IMR-90 (cell line): ENCODE data around the gene CHD3. TPM values are rescaled to one million over a fixed set of nuclear protein-coding genes. Genes with fewer than 3 reads are reported as not detected.

Source experiments
- ATAC-seq: fragments of 200-7000 bp; cut with Tn5 transposase; 2 replicates; pipeline ENCODE4 v1.9.1; 2020; ENCODE audit warnings: low read depth, mild to moderate bottlenecking, moderate library complexity
- BruUV-seq: library from RNA; stranded (reverse); fragments of 400-500 nt; replicated peaks from 2 replicates; lab custom pipeline; 2021; lab: Mats Ljungman, UMichigan
- CTCF ChIA-PET: fragments of 300-600 bp; formaldehyde crosslinking; extraction: SDS; loops from one replicate; lab custom pipeline; 2021; ENCODE audit warnings: antibody characterized with exemption; lab: Yijun Ruan, JAX
- POLR2A ChIA-PET: fragments of 300-600 bp; sonication (Branson Sonifier 250); formaldehyde crosslinking; loops from one replicate; lab custom pipeline; 2022; ENCODE audit warnings: antibody characterized with exemption; ENCODE audit not compliant: unreplicated experiment; lab: Charles Lee
- DNase-seq: peaks from one replicate; pipeline ENCODE4 v3.0.0; 2013
- H2AFZ ChIP-seq: replicated peaks from 2 replicates; pipeline ENCODE3; 2013; ENCODE audit warnings: low read length, mild to moderate bottlenecking; ENCODE audit not compliant: poor library complexity
- H2AK5ac ChIP-seq: 2 replicates; pipeline ENCODE4 v1.6.1; 2013; ENCODE audit warnings: low read depth, low read length, inconsistent platforms
- H2AK9ac ChIP-seq: replicated peaks from 2 replicates; pipeline ENCODE3; 2013; ENCODE audit warnings: mild to moderate bottlenecking, low read depth, low read length, moderate library complexity; ENCODE audit not compliant: poor library complexity
- H2BK120ac ChIP-seq: 2 replicates; pipeline ENCODE4 v1.6.1; 2013; ENCODE audit warnings: low read depth, low read length, inconsistent platforms
- H2BK15ac ChIP-seq: 3 replicates; pipeline ENCODE4 v1.6.1; 2013; ENCODE audit warnings: low read depth, low read length, inconsistent platforms
- H2BK20ac ChIP-seq: 2 replicates; pipeline ENCODE4 v1.6.1; 2013; ENCODE audit warnings: low read depth, mild to moderate bottlenecking, inconsistent platforms, low read length, moderate library complexity
- H2BK5ac ChIP-seq: 2 replicates; pipeline ENCODE4 v1.6.1; 2013; ENCODE audit warnings: mild to moderate bottlenecking, low read depth, low read length, inconsistent platforms; ENCODE audit not compliant: poor library complexity, severe bottlenecking
- H3K14ac ChIP-seq: replicated peaks from 2 replicates; pipeline ENCODE4 v1.6.1; 2013; ENCODE audit warnings: low read depth, low read length, inconsistent platforms
- H3K18ac ChIP-seq: 2 replicates; pipeline ENCODE4 v1.6.1; 2013; ENCODE audit warnings: low read depth, low read length, control low read depth
- H3K23ac ChIP-seq: 2 replicates; pipeline ENCODE4 v1.6.1; 2013; ENCODE audit warnings: low read depth, low read length, inconsistent platforms
- H3K27ac ChIP-seq: 2 replicates; pipeline ENCODE4 v1.5.1; 2013; ENCODE audit warnings: mild to moderate bottlenecking, control low read depth, low read length; ENCODE audit not compliant: insufficient read depth
- H3K27me3 ChIP-seq: 2 replicates; pipeline ENCODE4 v1.6.1; 2013; ENCODE audit warnings: low read length; ENCODE audit not compliant: control insufficient read depth, insufficient read depth
- H3K36me3 ChIP-seq: 2 replicates; pipeline ENCODE4 v1.6.1; 2013; ENCODE audit warnings: low read length, mixed read lengths; ENCODE audit not compliant: control insufficient read depth, insufficient read depth
- H3K4ac ChIP-seq: 2 replicates; pipeline ENCODE4 v1.6.1; 2013; ENCODE audit warnings: low read depth, low read length, inconsistent platforms
- H3K4me1 ChIP-seq: 2 replicates; pipeline ENCODE4 v1.6.1; 2013; ENCODE audit warnings: low read length, mixed read lengths; ENCODE audit not compliant: control insufficient read depth, insufficient read depth
- H3K4me2 ChIP-seq: 2 replicates; pipeline ENCODE4 v1.6.1; 2013; ENCODE audit warnings: low read depth, mild to moderate bottlenecking, control low read depth, low read length, moderate library complexity
- H3K4me3 ChIP-seq: 2 replicates; pipeline ENCODE4 v1.5.1; 2013; ENCODE audit warnings: low read depth, mild to moderate bottlenecking, control low read depth, low read length, moderate library complexity; ENCODE audit not compliant: insufficient read depth
- H3K56ac ChIP-seq: 2 replicates; pipeline ENCODE4 v1.6.1; 2013; ENCODE audit warnings: low read length, inconsistent platforms; ENCODE audit not compliant: insufficient read depth; ENCODE audit errors: extremely low read depth
- H3K79me1 ChIP-seq, 2 experiments: 2 replicates each; pipeline ENCODE4 v1.6.1; 2013; ENCODE audit warnings: low read length in 2 of 2, inconsistent platforms in 1 of 2, low read depth in 1 of 2
- H3K9ac ChIP-seq: 2 replicates; pipeline ENCODE4 v1.6.1; 2013; ENCODE audit warnings: low read depth, low read length, control low read depth
- H3K9me1 ChIP-seq: 2 replicates; pipeline ENCODE4 v1.6.1; 2013; ENCODE audit warnings: low read length, inconsistent platforms; ENCODE audit not compliant: insufficient read depth
- H3K9me3 ChIP-seq: 2 replicates; pipeline ENCODE4 v1.6.1; 2013; ENCODE audit warnings: low read length; ENCODE audit not compliant: control insufficient read depth, insufficient read depth
- H4K20me1 ChIP-seq: 2 replicates; pipeline ENCODE4 v1.6.1; 2013; ENCODE audit warnings: low read length, inconsistent platforms; ENCODE audit not compliant: insufficient read depth
- H4K5ac ChIP-seq: 2 replicates; pipeline ENCODE4 v1.6.1; 2013; ENCODE audit warnings: mild to moderate bottlenecking, low read depth, low read length, control low read depth
- H4K8ac ChIP-seq, 2 experiments: 2 replicates each; pipeline ENCODE4 v1.6.1; 2013; ENCODE audit warnings: low read depth in 2 of 2, low read length in 2 of 2, control low read depth in 1 of 2, inconsistent platforms in 1 of 2
- H4K91ac ChIP-seq: 2 replicates; pipeline ENCODE4 v1.6.1; 2013; ENCODE audit warnings: low read depth, low read length, inconsistent platforms; ENCODE audit not compliant: insufficient read depth
- BHLHE40 ChIP-seq: fragments of 150-350 bp; IDR thresholded peaks from 2 replicates; pipeline ENCODE4 v1.6.1; 2016; ENCODE audit warnings: mild to moderate bottlenecking, low read depth, low read length
- CEBPB ChIP-seq: IDR thresholded peaks from 2 replicates; pipeline ENCODE4 v1.6.1; 2012; ENCODE audit warnings: low read depth, low read length, improper control_type of control experiment
- CHD1 ChIP-seq: IDR thresholded peaks from 2 replicates; pipeline ENCODE4 v1.6.1; 2012; ENCODE audit warnings: low read depth, low read length, improper control_type of control experiment
- MAFK ChIP-seq: IDR thresholded peaks from 2 replicates; pipeline ENCODE4 v1.6.1; 2012; ENCODE audit warnings: low read depth, low read length, improper control_type of control experiment
- MXI1 ChIP-seq: IDR thresholded peaks from 2 replicates; pipeline ENCODE4 v1.6.1; 2012; ENCODE audit warnings: low read depth, mild to moderate bottlenecking, low read length, moderate library complexity, borderline replicate concordance
- NFE2L2 ChIP-seq: fragments of 150-350 bp; IDR thresholded peaks from 2 replicates; pipeline ENCODE4 v1.6.1; 2016; ENCODE audit warnings: low read depth, mild to moderate bottlenecking, low read length
- SMC3 ChIP-seq: fragments of 150-350 bp; IDR thresholded peaks from 2 replicates; pipeline ENCODE4 v1.6.1; 2016; ENCODE audit warnings: low read depth, mild to moderate bottlenecking, antibody characterized with exemption, low read length, moderate library complexity
- WGBS, 2 experiments: methylation state at CpG; one replicate each; pipeline versions ENCODE4 v1.1.5 to v1.1.7; 2013; ENCODE audit warnings: missing lambda C conversion rate in 2 of 2; ENCODE audit not compliant: insufficient read length in 1 of 2; ENCODE audit errors: extremely low coverage in 2 of 2; 5-methylcytosine and 5-hydroxymethylcytosine counted together
- dilution Hi-C: fragments of 300-500 bp; cut with HindIII; formaldehyde crosslinking; loops from one replicate; pipeline ENCODE4 v1.14.3; 2018; ENCODE audit warnings: low sequenced_read_pairs; ENCODE audit not compliant: unreplicated experiment
- in situ Hi-C: fragments of 300-500 bp; cut with MboI; formaldehyde crosslinking; loops from 3 replicates; pipeline ENCODE4 v1.14.3; 2019; ENCODE audit warnings: low sequenced_read_pairs, inconsistent platforms, mixed read lengths
- intact Hi-C: fragments of 100-400 bp; cut with micrococcal nuclease; formaldehyde crosslinking; loops from 2 replicates; pipeline ENCODE4 v1.10.0; 2022
- polyA plus RNA-seq, 3 experiments: library from polyadenylated mRNA; depleted of rRNA; stranded (reverse); fragments of >200 nt; gene quantifications; 2 replicates each; pipeline ENCODE4 v1.2.3, GENCODE V29; 2012; ENCODE audit warnings: low replicate concordance in 1 of 3
- total RNA-seq: library from RNA; depleted of rRNA; stranded (reverse); fragments of >200 nt; gene quantifications from 2 replicates; pipeline ENCODE4 v1.2.3, GENCODE V29; 2012
- TF ChIP-seq, protein P1 (sequence below): fragments of 150-350 bp; IDR thresholded peaks from 2 replicates; pipeline ENCODE4 v1.6.1; 2016; ENCODE audit warnings: low read depth, mild to moderate bottlenecking, low read length, moderate library complexity, borderline replicate concordance

The CHD3 gene
- total and polyA plus RNA-seq, 2 of the 4 experiments (the other 2 are of a cell fraction) = 65.4 to 78.1 TPM

DNA sequence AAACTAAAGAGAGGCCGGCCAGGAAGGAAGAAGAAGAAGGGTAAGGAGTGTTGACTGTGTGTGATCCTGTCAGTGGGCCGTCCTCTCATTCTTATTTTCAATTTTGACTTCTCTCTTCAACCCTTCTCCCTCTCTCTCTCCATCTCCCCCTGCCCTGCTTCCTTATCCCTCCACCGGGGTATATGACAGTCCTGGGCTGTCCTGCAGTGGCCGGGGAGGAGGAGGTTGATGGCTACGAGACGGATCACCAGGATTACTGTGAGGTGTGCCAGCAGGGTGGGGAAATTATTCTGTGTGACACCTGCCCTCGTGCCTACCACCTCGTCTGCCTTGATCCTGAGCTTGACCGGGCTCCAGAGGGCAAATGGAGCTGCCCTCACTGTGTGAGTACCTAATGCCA, 5.6 kb downstream of the CHD3 start:
- dilution Hi-C loops (no loop called here), in situ Hi-C loops (no loop called here), intact Hi-C loops (no loop called here)
- H3K56ac ChIP-seq = no peak overlapping the region
- no peak overlapping the region for H3K4me2 ChIP-seq
- H3K79me1 ChIP-seq = peaks cover 4 to 47% of the 10 kb centered on the region in 2 experiments; a peak in 3 of 4 replicates
- H3K9me3 ChIP-seq = no peaks in the 10 kb centered on the region
- ChIA-PET CTCF (no interaction called here), POLR2A (no interaction called here)
- no peaks in the 10 kb centered on the region for H3K27me3 ChIP-seq
- H4K20me1 ChIP-seq = peaks cover 8% of the 10 kb centered on the region
- H2BK15ac ChIP-seq = no peak overlapping the region
- H3K4me3 ChIP-seq = no peak overlapping the region
- H4K8ac ChIP-seq = no peak overlapping the region
- no peak overlapping the region for H2AFZ ChIP-seq
- no peak overlapping the region for H3K27ac ChIP-seq
- no peak overlapping the region for H2AK9ac ChIP-seq
- no peak for DNase-seq
- H2BK5ac ChIP-seq = no peak overlapping the region
- no peak for TF ChIP-seq BHLHE40
- TF ChIP-seq, protein P1, sequence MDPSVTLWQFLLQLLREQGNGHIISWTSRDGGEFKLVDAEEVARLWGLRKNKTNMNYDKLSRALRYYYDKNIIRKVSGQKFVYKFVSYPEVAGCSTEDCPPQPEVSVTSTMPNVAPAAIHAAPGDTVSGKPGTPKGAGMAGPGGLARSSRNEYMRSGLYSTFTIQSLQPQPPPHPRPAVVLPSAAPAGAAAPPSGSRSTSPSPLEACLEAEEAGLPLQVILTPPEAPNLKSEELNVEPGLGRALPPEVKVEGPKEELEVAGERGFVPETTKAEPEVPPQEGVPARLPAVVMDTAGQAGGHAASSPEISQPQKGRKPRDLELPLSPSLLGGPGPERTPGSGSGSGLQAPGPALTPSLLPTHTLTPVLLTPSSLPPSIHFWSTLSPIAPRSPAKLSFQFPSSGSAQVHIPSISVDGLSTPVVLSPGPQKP = no peak
- TF ChIP-seq SMC3 = no peak
- TF ChIP-seq CEBPB = no peak
- no peak for TF ChIP-seq NFE2L2
- no peak for TF ChIP-seq MXI1
- no peak for TF ChIP-seq CHD1
- no peak for TF ChIP-seq MAFK
- H3K36me3 ChIP-seq = peaks cover 60% of the 10 kb centered on the region
- 80% methylated on average over 1 of the region's 9 CpGs; no CpG with 5 or more reads in 1 of the 2 experiments for WGBS, 2 experiments
- H3K14ac ChIP-seq = no peak overlapping the region
- H2BK120ac ChIP-seq = no peak overlapping the region
- H2BK20ac ChIP-seq = no peak overlapping the region
- ATAC-seq = no peak
- peaks cover 7% of the 10 kb centered on the region; the same call in 1 of the 2 replicates for H3K9me1 ChIP-seq
- no peak overlapping the region for H3K23ac ChIP-seq
- H3K18ac ChIP-seq = no peak overlapping the region
- H3K4ac ChIP-seq = no peak overlapping the region
- peaks cover 8% of the 10 kb centered on the region for H3K4me1 ChIP-seq
- no peak overlapping the region for H2AK5ac ChIP-seq
- H4K5ac ChIP-seq = no peak overlapping the region
- BruUV-seq = TSS peak; percentile 79
- H3K9ac ChIP-seq = no peak overlapping the region
- H4K91ac ChIP-seq = no peak overlapping the region
